Nephron (organoid): Measurements from ENCODE around the gene POU6F1.
"Not testable (repeated sequence)": the region's sequence is repeated elsewhere in the genome, so short reads cannot be mapped to it uniquely, and the experiment has no call there.

Source experiments
- H3K27ac Mint-ChIP-seq, 3 experiments: 2 replicates each; pipeline ENCODE4 v1.8.0; 2020; ENCODE audit warnings: mixed read lengths in 3 of 3, mild to moderate bottlenecking in 2 of 3, moderate library complexity in 1 of 3
- H3K27me3 Mint-ChIP-seq: 2 replicates; pipeline ENCODE4 v1.8.0; 2021; ENCODE audit warnings: low read depth, mild to moderate bottlenecking, moderate library complexity, mixed read lengths
- H3K36me3 Mint-ChIP-seq: 2 replicates; pipeline ENCODE4 v1.8.0; 2020; ENCODE audit warnings: low read depth, mixed read lengths
- H3K4me1 Mint-ChIP-seq: 2 replicates; pipeline ENCODE4 v1.8.0; 2020; ENCODE audit warnings: mixed read lengths
- H3K4me3 Mint-ChIP-seq, 3 experiments: 2 replicates each; pipeline ENCODE4 v1.8.0; 2020; ENCODE audit warnings: mild to moderate bottlenecking in 3 of 3, mixed read lengths in 3 of 3, moderate library complexity in 2 of 3
- H3K9me3 Mint-ChIP-seq: 2 replicates; pipeline ENCODE4 v1.8.0; 2020; ENCODE audit warnings: mixed read lengths
- CTCF ChIP-seq, 3 experiments: fragments of 200-600 bp; sonication (generic); IDR thresholded peaks; one replicate each; pipeline ENCODE4 v1.5.0; 2021; ENCODE audit warnings: antibody characterized with exemption in 3 of 3; ENCODE audit not compliant: unreplicated experiment in 3 of 3

Gene POU6F1

GRCh38 chr12:51238037-51238509 is 20.2 kb upstream of the POU6F1 start:
- TF ChIP-seq CTCF (IDR thresholded peaks at IDR 0.05; ENCODE audit: unreplicated experiment in 3 of 3), result no peak
- Mint-ChIP-seq H3K27me3 (no peaks in the 10 kb centered on the region), H3K4me1 (peaks cover 12% of the 10 kb centered on the region), H3K9me3 (no peaks in the 10 kb centered on the region), H3K36me3 (peaks cover 22% of the 10 kb centered on the region), H3K27ac (peak overlapping the region; percentile 95 to 99 (median 99)), H3K4me3 (peak overlapping the region; percentile 93 to 99 (median 94))

- Mint-ChIP-seq H3K9me3 (no peaks in the 10 kb centered on the region), H3K4me3 (no peak overlapping the region), H3K4me1 (peaks cover 4% of the 10 kb centered on the region), H3K27ac (no peak overlapping the region), H3K36me3 (no peaks in the 10 kb centered on the region), H3K27me3 (no peaks in the 10 kb centered on the region)
- TF ChIP-seq CTCF (IDR thresholded peaks at IDR 0.05; ENCODE audit: unreplicated experiment in 3 of 3), result no peak
Observed at GRCh38 chr12:51234530-51234929, 16.7 kb upstream of the POU6F1 start.

- H3K27ac Mint-ChIP-seq, result no peak overlapping the region
- H3K27me3 Mint-ChIP-seq, result no peaks in the 10 kb centered on the region
- no peaks in the 10 kb centered on the region for H3K4me1 Mint-ChIP-seq
- no peak overlapping the region for H3K4me3 Mint-ChIP-seq
- H3K9me3 Mint-ChIP-seq, result no peaks in the 10 kb centered on the region
- H3K36me3 Mint-ChIP-seq, result no peaks in the 10 kb centered on the region
- TF ChIP-seq CTCF (IDR thresholded peaks at IDR 0.05; ENCODE audit: unreplicated experiment in 3 of 3), result no peak
Observed at GRCh38 chr12:51232642-51233041, 14.8 kb upstream of the POU6F1 start.

GRCh38 chr12:51229116-51229809 is 11.4 kb upstream of the POU6F1 start:
- H3K27me3 Mint-ChIP-seq, result no peaks in the 10 kb centered on the region
- no peak overlapping the region for H3K4me3 Mint-ChIP-seq
- H3K4me1 Mint-ChIP-seq, result no peaks in the 10 kb centered on the region
- no peaks in the 10 kb centered on the region for H3K36me3 Mint-ChIP-seq
- no peak overlapping the region for H3K27ac Mint-ChIP-seq
- no peak for TF ChIP-seq CTCF (IDR thresholded peaks at IDR 0.05; ENCODE audit: unreplicated experiment in 3 of 3)
- no peaks in the 10 kb centered on the region for H3K9me3 Mint-ChIP-seq

GRCh38 chr12:51227962-51228361 is 10.1 kb upstream of the POU6F1 start:
- Mint-ChIP-seq H3K9me3 (no peaks in the 10 kb centered on the region), H3K27ac (no peak overlapping the region), H3K36me3 (no peaks in the 10 kb centered on the region), H3K4me3 (no peak overlapping the region), H3K4me1 (no peaks in the 10 kb centered on the region), H3K27me3 (no peaks in the 10 kb centered on the region)
- TF ChIP-seq CTCF (IDR thresholded peaks at IDR 0.05; ENCODE audit: unreplicated experiment in 3 of 3), result no peak

GRCh38 chr12:51227112-51227511 is 9.2 kb upstream of the POU6F1 start:
- H3K36me3 Mint-ChIP-seq, H3K4me3 Mint-ChIP-seq, H3K9me3 Mint-ChIP-seq, H3K27ac Mint-ChIP-seq, H3K27me3 Mint-ChIP-seq, H3K4me1 Mint-ChIP-seq: not testable (repeated sequence)
